SK-N-SH (cell line): ENCODE data around the gene SYT1. TPM values are rescaled to one million over a fixed set of nuclear protein-coding genes. Genes with fewer than 3 reads are reported as not detected.

Experiments
- CTCF ChIA-PET: fragments of 300-600, 350-600 bp; formaldehyde crosslinking; extraction: SDS; loops from one replicate; lab custom pipeline; 2021; lab: Yijun Ruan, JAX
- POLR2A ChIA-PET: fragments of 350-600 bp; sonication (Branson Sonifier 250); formaldehyde crosslinking; extraction: SDS; loops from one replicate; lab custom pipeline; 2020; ENCODE audit warnings: antibody characterized with exemption, inconsistent platforms; lab: Yijun Ruan, JAX
- DNase-seq: peaks from one replicate; pipeline ENCODE4 v3.0.0; 2012
- H2AFZ ChIP-seq: fragments of 200-600 bp; sonication (generic); 2 replicates; pipeline ENCODE4 v1.8.1; 2016; ENCODE audit warnings: antibody characterized with exemption, mild to moderate bottlenecking, low read depth
- H3F3A ChIP-seq: fragments of 200-600 bp; sonication (generic); replicated peaks from 2 replicates; pipeline ENCODE3; 2016; ENCODE audit warnings: antibody characterized with exemption, mild to moderate bottlenecking; ENCODE audit not compliant: insufficient read depth
- H3K27ac ChIP-seq, 2 experiments: fragments of 200-500 bp in 1 of 2; fragments of 200-600 bp in 1 of 2; sonication (Bioruptor generic) in 1 of 2; sonication (generic), shearing (Covaris generic) in 1 of 2; 2 replicates each; pipeline versions ENCODE4 v1.5.1 to v1.6.1; 2014 to 2016; ENCODE audit warnings: low read depth in 2 of 2, inconsistent platforms in 1 of 2, low read length in 1 of 2, mild to moderate bottlenecking in 1 of 2, mixed read lengths in 1 of 2
- H3K27me3 ChIP-seq: fragments of 200-600 bp; sonication (generic), shearing (Covaris generic); 2 replicates; pipeline ENCODE4 v1.6.1; 2016; ENCODE audit warnings: mixed run types; ENCODE audit not compliant: insufficient read depth
- H3K36me3 ChIP-seq, 2 experiments: fragments of 200-500 bp in 1 of 2; fragments of 200-600 bp in 1 of 2; sonication (Bioruptor generic) in 1 of 2; sonication (generic) in 1 of 2; replicated peaks in 1 of 2; 2 replicates each; pipeline versions ENCODE3 to v1.5.1; 2014 to 2016; ENCODE audit warnings: low read length in 1 of 2, mild to moderate bottlenecking in 1 of 2; ENCODE audit not compliant: insufficient read depth in 2 of 2, control insufficient read depth in 1 of 2
- H3K4me1 ChIP-seq, 2 experiments: fragments of 200-500 bp in 1 of 2; fragments of 200-600 bp in 1 of 2; sonication (Bioruptor generic) in 1 of 2; sonication (generic), shearing (Covaris generic) in 1 of 2; 2 replicates each; pipeline versions ENCODE4 v1.5.1 to v1.6.1; 2014 to 2016; ENCODE audit warnings: low read depth in 1 of 2, low read length in 1 of 2, mixed run types in 1 of 2; ENCODE audit not compliant: insufficient read depth in 2 of 2, control insufficient read depth in 1 of 2
- H3K4me2 ChIP-seq: fragments of 200-600 bp; sonication (generic), shearing (Covaris generic); 2 replicates; pipeline ENCODE4 v1.6.1; 2017; ENCODE audit warnings: mixed run types
- H3K4me3 ChIP-seq, 2 experiments: fragments of 200-500 bp in 1 of 2; fragments of 200-600 bp in 1 of 2; sonication (Bioruptor generic) in 1 of 2; sonication (generic), shearing (Covaris generic) in 1 of 2; 2 replicates each; pipeline versions ENCODE4 v1.5.1 to v1.8.1; 2014 to 2016; ENCODE audit warnings: low read depth in 2 of 2, inconsistent platforms in 1 of 2, low read length in 1 of 2, mild to moderate bottlenecking in 1 of 2, mixed read lengths in 1 of 2, moderate library complexity in 1 of 2
- H3K79me2 ChIP-seq: fragments of 200-600 bp; sonication (generic); 2 replicates; pipeline ENCODE4 v1.8.1; 2017; ENCODE audit warnings: mild to moderate bottlenecking; ENCODE audit not compliant: insufficient read depth
- H3K9ac ChIP-seq: fragments of 200-600 bp; sonication (generic); 2 replicates; pipeline ENCODE4 v1.6.1; 2017; ENCODE audit warnings: mixed run types
- H3K9me2 ChIP-seq: fragments of 200-600 bp; sonication (generic); 2 replicates; pipeline ENCODE4 v1.6.1; 2017; ENCODE audit warnings: mixed run types
- H3K9me3 ChIP-seq: fragments of 200-600 bp; sonication (generic); 2 replicates; pipeline ENCODE4 v1.6.1; 2017; ENCODE audit warnings: mixed run types, mild to moderate bottlenecking, moderate library complexity
- H4K20me1 ChIP-seq: fragments of 200-600 bp; sonication (generic); 2 replicates; pipeline ENCODE4 v1.6.1; 2017; ENCODE audit warnings: mild to moderate bottlenecking, mixed run types; ENCODE audit not compliant: insufficient read depth
- CHD2 ChIP-seq: fragments of 150-350 bp; IDR thresholded peaks from 2 replicates; pipeline ENCODE4 v1.6.1; 2018; ENCODE audit warnings: low read length; ENCODE audit not compliant: partially characterized antibody
- CTCF ChIP-seq: fragments of 200-600 bp; sonication (generic); IDR thresholded peaks from 2 replicates; pipeline ENCODE4 v1.6.1; 2017; ENCODE audit warnings: antibody characterized with exemption, mild to moderate bottlenecking, moderate library complexity
- ELF1 ChIP-seq: IDR thresholded peaks from 2 replicates; pipeline ENCODE4 v1.4.0; 2012
- EZH2phosphoT487 ChIP-seq: fragments of 200-600 bp; sonication (generic); IDR thresholded peaks from 2 replicates; pipeline ENCODE4 v1.6.1; 2017; ENCODE audit warnings: low read depth, mixed run types, mild to moderate bottlenecking, antibody characterized with exemption, moderate library complexity, borderline replicate concordance
- FOSL2 ChIP-seq: IDR thresholded peaks from 2 replicates; pipeline ENCODE4 v1.4.0; 2012; ENCODE audit warnings: low read depth, mild to moderate bottlenecking, moderate library complexity, borderline replicate concordance
- FOXJ3 ChIP-seq: sonication (generic); formaldehyde crosslinking; IDR thresholded peaks from 2 replicates; pipeline ENCODE4 v1.5.1; 2020; ENCODE audit warnings: mild to moderate bottlenecking, missing genetic modification reagents
- FOXM1 ChIP-seq: IDR thresholded peaks from 2 replicates; pipeline ENCODE4 v1.4.0; 2012; ENCODE audit warnings: low read depth, mild to moderate bottlenecking
- GABPA ChIP-seq: IDR thresholded peaks from 2 replicates; pipeline ENCODE4 v1.4.0; 2012; ENCODE audit warnings: low read depth, mild to moderate bottlenecking
- JUND ChIP-seq: IDR thresholded peaks from 2 replicates; pipeline ENCODE4 v1.4.0; 2012
- MXI1 ChIP-seq: IDR thresholded peaks from 2 replicates; pipeline ENCODE4 v1.6.1; 2012; ENCODE audit warnings: mild to moderate bottlenecking, low read depth, low read length, improper control_type of control experiment
- NRF1 ChIP-seq: IDR thresholded peaks from 2 replicates; pipeline ENCODE4 v1.6.1; 2012; ENCODE audit warnings: low read depth, mild to moderate bottlenecking, low read length
- PBX3 ChIP-seq: IDR thresholded peaks from 2 replicates; pipeline ENCODE4; 2012
- POLR2AphosphoS5 ChIP-seq: IDR thresholded peaks from 2 replicates; pipeline ENCODE4 v1.6.1; 2012; ENCODE audit warnings: low read depth, low read length
- REST ChIP-seq: IDR thresholded peaks from 2 replicates; pipeline ENCODE4 v1.6.1; 2012; ENCODE audit warnings: mild to moderate bottlenecking, low read depth, low read length, moderate library complexity
- RFX5 ChIP-seq: IDR thresholded peaks from 2 replicates; pipeline ENCODE4 v1.6.1; 2012; ENCODE audit warnings: mild to moderate bottlenecking, improper control_type of control experiment, low read length
- SIN3A ChIP-seq: IDR thresholded peaks from 2 replicates; pipeline ENCODE4 v1.6.1; 2012; ENCODE audit warnings: low read depth, mild to moderate bottlenecking, low read length, moderate library complexity, borderline replicate concordance
- USF1 ChIP-seq: IDR thresholded peaks from 2 replicates; pipeline ENCODE4 v1.4.0; 2012; ENCODE audit warnings: low read depth, borderline replicate concordance
- USF2 ChIP-seq: fragments of 150-350 bp; IDR thresholded peaks from 2 replicates; pipeline ENCODE4 v1.6.1; 2017; ENCODE audit warnings: antibody characterized with exemption, low read length, low read depth, borderline replicate concordance
- ZBTB33 ChIP-seq: IDR thresholded peaks from 2 replicates; pipeline ENCODE4 v1.4.0; 2012; ENCODE audit warnings: low read depth, borderline replicate concordance
- WGBS: methylation state at CpG from one replicate; pipeline ENCODE4 v1.1.6; 2017; ENCODE audit warnings: low lambda C conversion rate; 5-methylcytosine and 5-hydroxymethylcytosine counted together
- polyA plus RNA-seq, 3 experiments: library from polyadenylated mRNA; depleted of rRNA; stranded (reverse); fragments of >200 nt; gene quantifications; 2 replicates each; pipeline ENCODE4 v1.2.3, GENCODE V29; 2012

SYT1 gene
- polyA plus RNA-seq, 1 of the 3 experiments (the other 2 are of a cell fraction): 12.7 TPM

- H3K36me3 ChIP-seq: no peaks in the 10 kb centered on the region
- no peaks in the 10 kb centered on the region for H3K79me2 ChIP-seq
- POLR2A ChIA-PET: no interaction called here
- H3K9me2 ChIP-seq: no peaks in the 10 kb centered on the region
- no peaks in the 10 kb centered on the region for H4K20me1 ChIP-seq
- H3F3A ChIP-seq: no peaks in the 10 kb centered on the region
- H3K9ac ChIP-seq: no peak overlapping the region
- no peak overlapping the region for H2AFZ ChIP-seq
- no peak overlapping the region for H3K27ac ChIP-seq
- H3K4me1 ChIP-seq: peaks cover 0 to 29% of the 10 kb centered on the region in 2 experiments
- WGBS: 72% methylated on average over 3 of the region's 3 CpGs
- H3K27me3 ChIP-seq: no peaks in the 10 kb centered on the region
- no peak for DNase-seq
- TF ChIP-seq USF1: no peak
- TF ChIP-seq SIN3A: no peak
- TF ChIP-seq CHD2: no peak
- TF ChIP-seq JUND: no peak
- no peak for TF ChIP-seq ELF1
- no peak for TF ChIP-seq POLR2AphosphoS5
- no peak for TF ChIP-seq NRF1
- no peak for TF ChIP-seq RFX5
- no peak for TF ChIP-seq CTCF
- TF ChIP-seq USF2: no peak
- no peak for TF ChIP-seq EZH2phosphoT487
- TF ChIP-seq MXI1: no peak
- TF ChIP-seq FOSL2: no peak
- TF ChIP-seq PBX3: no peak
- no peak for TF ChIP-seq REST
- no peak for TF ChIP-seq FOXJ3 (CRISPR knock-in tag)
- no peak for TF ChIP-seq FOXM1
- TF ChIP-seq GABPA: no peak
- no peak for TF ChIP-seq ZBTB33
- H3K4me2 ChIP-seq: no peak overlapping the region
- H3K9me3 ChIP-seq: no peaks in the 10 kb centered on the region
- CTCF ChIA-PET: interaction anchor here (0.7 kb wide), 1 partner anchor 8 kb away, joined by 3 read pairs; no protein-coding TSS in a partner anchor
- no peak overlapping the region for H3K4me3 ChIP-seq
Measured at GRCh38 chr12:79411791-79412190, 547.2 kb downstream of the SYT1 start.
